ENCODE data around the gene PSG1.

DNA sequence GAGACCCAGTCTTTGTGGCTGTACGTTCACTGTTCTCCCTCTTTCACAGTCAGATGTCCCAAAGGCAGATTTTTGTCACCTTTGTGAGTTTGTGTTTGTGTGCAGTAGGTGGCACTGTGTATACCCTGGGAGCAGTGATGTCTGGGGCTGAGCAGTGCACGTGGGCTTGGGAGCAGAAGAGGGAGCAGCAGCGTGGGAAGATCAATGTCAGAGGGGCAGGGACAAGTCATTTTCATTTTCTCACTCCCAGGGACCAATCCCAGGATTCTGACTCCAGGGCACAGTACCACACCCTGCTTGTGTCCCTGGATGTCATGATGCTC, 40.2 kb upstream of the PSG1 start:
- TF ChIP-seq CTCF (IDR thresholded peaks at IDR 0.05; ENCODE audit: poor library complexity) (no peak), EZH2 (IDR thresholded peaks at IDR 0.05; ENCODE audit: borderline replicate concordance) (no peak)

Measured in hepatocyte (in vitro differentiated cells).